DMS153 treated with DMSO at 0.1 percent for 48 hours (cell line): Measurements from ENCODE around the gene TMEM26.

Source experiments
- DNase-seq: peaks from one replicate; lab custom pipeline; 2025; ENCODE audit not compliant: unreplicated experiment; lab: John Stamatoyannopoulos, UW

TMEM26 gene

GRCh38 chr10:61460835-61461234 lies 7.7 kb upstream of the TMEM26 start:
- DNase-seq: no peak

- DNase-seq: no peak
Observed at GRCh38 chr10:61458031-61458430, 4.8 kb upstream of the TMEM26 start.

- DNase-seq: no peak
Observed at GRCh38 chr10:61456095-61456789, 3.1 kb upstream of the TMEM26 start.

- no peak for DNase-seq
Observed at GRCh38 chr10:61455656-61456055, 2.5 kb upstream of the TMEM26 start.

- no peak for DNase-seq
Observed at GRCh38 chr10:61454541-61454940, 1.4 kb upstream of the TMEM26 start.

GRCh38 chr10:61452151-61452651 lies 980 bp downstream of the TMEM26 start:
- DNase-seq: no peak

GRCh38 chr10:61451357-61451756 lies 1.8 kb downstream of the TMEM26 start:
- DNase-seq: no peak

- no peak for DNase-seq
Observed at GRCh38 chr10:61448841-61449600, 4.2 kb downstream of the TMEM26 start.

- no peak for DNase-seq
Observed at GRCh38 chr10:61448091-61448490, 5.1 kb downstream of the TMEM26 start.

GRCh38 chr10:61439058-61439609 lies 14.0 kb downstream of the TMEM26 start:
- no peak for DNase-seq

GRCh38 chr10:61438141-61438988 lies 14.8 kb downstream of the TMEM26 start:
- no peak for DNase-seq

GRCh38 chr10:61423178-61423577 lies 30.0 kb downstream of the TMEM26 start:
- no peak for DNase-seq

- no peak for DNase-seq
Observed at GRCh38 chr10:61417661-61418060, 35.5 kb downstream of the TMEM26 start.

GRCh38 chr10:61415824-61416223 lies 37.4 kb downstream of the TMEM26 start:
- no peak for DNase-seq

GRCh38 chr10:61411706-61412105 lies 41.5 kb downstream of the TMEM26 start:
- DNase-seq: no peak

GRCh38 chr10:61410353-61411070 lies 42.7 kb downstream of the TMEM26 start:
- no peak for DNase-seq

- DNase-seq: no peak
Observed at GRCh38 chr10:61409157-61409556, 44.0 kb downstream of the TMEM26 start.

- no peak for DNase-seq
Observed at GRCh38 chr10:61408105-61408504, 45.1 kb downstream of the TMEM26 start.

- DNase-seq: no peak
Observed at GRCh38 chr10:61406736-61407135, 46.4 kb downstream of the TMEM26 start.

- DNase-seq: no peak
Observed at GRCh38 chr10:61406242-61406641, 46.9 kb downstream of the TMEM26 start.

GRCh38 chr10:61404751-61405150 lies 48.4 kb downstream of the TMEM26 start:
- DNase-seq: no peak
